Stomach (tissue), 9 donors: ENCODE data around the gene B3GAT1. TPM values are rescaled to one million over a fixed set of nuclear protein-coding genes. Genes with fewer than 3 reads are reported as not detected.

ENCODE experiments used
- DNase-seq, 2 donors: peaks; one replicate each; pipeline versions ENCODE4 v3.0.0 to v3.0.0-alpha.2; 2013 to 2019
- H3K27ac ChIP-seq, 5 donors: fragments of 200-600 bp in 4 of 5; sonication (generic) in 4 of 5; one replicate each; pipeline ENCODE4 v1.5.1; 2013 to 2019; ENCODE audit warnings: mild to moderate bottlenecking in 1 of 5, moderate library complexity in 1 of 5
- H3K27me3 ChIP-seq, 3 donors: fragments of 200-600 bp; sonication (generic); one replicate each; pipeline ENCODE4 v1.5.1; 2017 to 2019; ENCODE audit warnings: mixed run types in 1 of 3
- H3K36me3 ChIP-seq, 4 donors: fragments of 200-600 bp; sonication (generic); 1 replicate in 3 of 4; 2 replicates in 1 of 4; pipeline ENCODE4 v1.5.1; 2016 to 2019
- H3K4me1 ChIP-seq, 4 donors: fragments of 200-600 bp; sonication (generic); one replicate each; pipeline ENCODE4 v1.5.1; 2016 to 2019
- H3K4me3 ChIP-seq, 4 donors: fragments of 200-600 bp; sonication (generic) in 3 of 4; one replicate each; pipeline ENCODE4 v1.5.1; 2016 to 2019; ENCODE audit warnings: mild to moderate bottlenecking in 1 of 4
- H3K9me3 ChIP-seq, 4 donors: fragments of 200-600 bp; sonication (generic); one replicate each; pipeline ENCODE4 v1.5.1; 2016 to 2019
- CTCF ChIP-seq, 7 experiments: fragments of 450-650 bp in 4 of 7; fragments of 200-600 bp in 3 of 7; sonication (generic) in 3 of 7; IDR thresholded peaks; one replicate each; pipeline ENCODE4 v1.5.1; 2016 to 2019; ENCODE audit warnings: antibody characterized with exemption in 7 of 7, control low read depth in 2 of 7, mild to moderate bottlenecking in 1 of 7
- EP300 ChIP-seq: sonication (generic); formaldehyde crosslinking; IDR thresholded peaks from one replicate; pipeline ENCODE4 v1.6.1; 2017; ENCODE audit warnings: antibody characterized with exemption
- POLR2A ChIP-seq, 4 donors: fragments of 450-650 bp; IDR thresholded peaks; one replicate each; pipeline ENCODE4 v1.6.1; 2016; ENCODE audit warnings: antibody characterized with exemption in 4 of 4, control low read depth in 2 of 4, mild to moderate bottlenecking in 1 of 4, moderate library complexity in 1 of 4
- POLR2AphosphoS5 ChIP-seq, 3 donors: sonication (generic); formaldehyde crosslinking; IDR thresholded peaks; one replicate each; pipeline ENCODE4 v1.6.1; 2016; ENCODE audit warnings: antibody characterized with exemption in 3 of 3
- WGBS, 5 donors: extraction: QIAGEN DNeasy Blood & Tissue Kit in 3 of 5; methylation state at CpG; one replicate each; pipeline versions ENCODE4 v1.1.5 to v1.1.7; 2013 to 2018; 5-methylcytosine and 5-hydroxymethylcytosine counted together
- intact Hi-C: fragments of 100-400 bp; cut with DNase I; formaldehyde crosslinking; loops from one replicate; pipeline ENCODE4 v1.15.1; 2023; ENCODE audit warnings: low total_unique reads
- polyA plus RNA-seq, 3 donors: library from polyadenylated mRNA; stranded (reverse); fragments of 200-250 nt; gene quantifications; one replicate each; pipeline ENCODE4 v1.2.3, GENCODE V29; 2013
- total RNA-seq, 5 donors: library from RNA; depleted of rRNA; stranded (reverse); fragments of >200 nt; gene quantifications; one replicate each; pipeline versions ENCODE4 v1.1.0 to v1.2.3, GENCODE V29; 2014 to 2016
- donor health status: healthy with polysubstance abuse.
- donor health status: Bipolar disorder and iron deficiency.
- donor health status: healthy.

B3GAT1 gene
- total and polyA plus RNA-seq, 8 donors = 5.3 to 34.4 (median 18.7) TPM; not detected in 2

GRCh38 chr11:134404575-134405341 lies 7.3 kb downstream of the B3GAT1 start:
- H3K27me3 ChIP-seq = peaks cover 0 to 64% (median 6%) of the 10 kb centered on the region in 3 donors
- peaks cover 0 to 16% (median 5%) of the 10 kb centered on the region in 4 donors for H3K4me1 ChIP-seq
- H3K4me3 ChIP-seq = no peak overlapping the region
- H3K27ac ChIP-seq = peak overlapping the region in 2 of 5 donors; percentile 4 to 32
- TF ChIP-seq CTCF (IDR thresholded peaks at IDR 0.05) (no peak), POLR2AphosphoS5 (IDR thresholded peaks at IDR 0.05) (no peak), POLR2A (IDR thresholded peaks at IDR 0.05) (no peak), EP300 (no peak)
- H3K9me3 ChIP-seq = no peaks in the 10 kb centered on the region
- WGBS, 5 donors = 83 to 90% (median 88%) methylated on average over 17 to 30 of the region's 30 CpGs
- H3K36me3 ChIP-seq = no peaks in the 10 kb centered on the region
- intact Hi-C loops = no loop called here
- no peak for DNase-seq

GRCh38 chr11:134402910-134403309 lies 9.1 kb downstream of the B3GAT1 start:
- H3K9me3 ChIP-seq = no peaks in the 10 kb centered on the region
- intact Hi-C loops = no loop called here
- peak overlapping the region in 4 of 5 donors; percentile 7 to 80 (median 66) for H3K27ac ChIP-seq
- TF ChIP-seq POLR2AphosphoS5 (IDR thresholded peaks at IDR 0.05) (no peak), EP300 (no peak), CTCF (IDR thresholded peaks at IDR 0.05) (no peak), POLR2A (IDR thresholded peaks at IDR 0.05) (no peak)
- no peak for DNase-seq
- no peak overlapping the region for H3K4me3 ChIP-seq
- peaks cover 0 to 67% (median 6%) of the 10 kb centered on the region in 3 donors for H3K27me3 ChIP-seq
- 85 to 95% (median 87%) methylated on average over 12 of the region's 12 CpGs for WGBS, 5 donors
- no peaks in the 10 kb centered on the region for H3K36me3 ChIP-seq
- peaks cover 5 to 23% (median 15%) of the 10 kb centered on the region in 4 donors for H3K4me1 ChIP-seq

- peak in 1 of 2 donors; percentile 74 for DNase-seq
- Histone ChIP-seq H3K27ac (peak overlapping the region; percentile 21 to 80 (median 62)), H3K36me3 (no peaks in the 10 kb centered on the region), H3K9me3 (no peaks in the 10 kb centered on the region), H3K4me3 (no peak overlapping the region), H3K27me3 (peaks cover 0 to 60% (median 6%) of the 10 kb centered on the region in 3 donors), H3K4me1 (peaks cover 5 to 28% (median 15%) of the 10 kb centered on the region in 4 donors)
- 37 to 61% (median 46%) methylated on average over 13 to 19 of the region's 19 CpGs for WGBS, 5 donors
- intact Hi-C loops = no loop called here
- TF ChIP-seq POLR2AphosphoS5 (IDR thresholded peaks at IDR 0.05) (no peak), CTCF (IDR thresholded peaks at IDR 0.05) (no peak), EP300 (no peak), POLR2A (IDR thresholded peaks at IDR 0.05) (no peak)
These were observed 9.9 kb downstream of the B3GAT1 start for GRCh38 chr11:134401825-134402809.

- intact Hi-C loops = no loop called here
- H3K4me3 ChIP-seq = no peak overlapping the region
- H3K9me3 ChIP-seq = no peaks in the 10 kb centered on the region
- WGBS, 5 donors = 73 to 93% (median 83%) methylated on average over 6 to 7 of the region's 7 CpGs
- no peaks in the 10 kb centered on the region for H3K36me3 ChIP-seq
- DNase-seq = no peak
- H3K4me1 ChIP-seq = peaks cover 5 to 25% (median 11%) of the 10 kb centered on the region in 4 donors
- H3K27me3 ChIP-seq = peaks cover 0 to 42% (median 0%) of the 10 kb centered on the region in 3 donors
- peak overlapping the region in 3 of 5 donors; percentile 62 to 72 (median 67) for H3K27ac ChIP-seq
- no peak for TF ChIP-seq EP300
- no peak for TF ChIP-seq CTCF (IDR thresholded peaks at IDR 0.05)
- no peak for TF ChIP-seq POLR2A (IDR thresholded peaks at IDR 0.05)
- TF ChIP-seq POLR2AphosphoS5 (IDR thresholded peaks at IDR 0.05) = no peak
These were observed 12.0 kb downstream of the B3GAT1 start for GRCh38 chr11:134399996-134400395.
